Right atrium auricular region (tissue), 2 donors: ENCODE data around the gene GTF3C5. TPM values are rescaled to one million over a fixed set of nuclear protein-coding genes. Genes with fewer than 3 reads are reported as not detected.

ENCODE experiments used
- DNase-seq: peaks from one replicate; pipeline ENCODE4 v3.0.0-alpha.2; 2019; ENCODE audit warnings: low spot score
- H3K27ac ChIP-seq, 2 donors: fragments of 200-600 bp; sonication (generic); 1 replicate in 1 of 2; 2 replicates in 1 of 2; pipeline ENCODE4 v1.5.1; 2016 to 2019
- H3K27me3 ChIP-seq, 2 donors: fragments of 200-600 bp; sonication (generic); one replicate each; pipeline versions ENCODE4 v1.5.1 to v1.6.0; 2017 to 2019
- H3K36me3 ChIP-seq: fragments of 200-600 bp; sonication (generic); one replicate; pipeline ENCODE4 v1.5.1; 2016
- H3K4me1 ChIP-seq, 2 donors: fragments of 200-600 bp; sonication (generic); one replicate each; pipeline versions ENCODE4 v1.5.1 to v1.6.0; 2017 to 2019
- H3K4me3 ChIP-seq, 2 donors: fragments of 200-600 bp; sonication (generic); 1 replicate in 1 of 2; 2 replicates in 1 of 2; pipeline ENCODE4 v1.5.1; 2017 to 2019; ENCODE audit warnings: mild to moderate bottlenecking in 1 of 2, moderate library complexity in 1 of 2
- H3K9me3 ChIP-seq, 2 donors: fragments of 200-600 bp; sonication (generic); one replicate each; pipeline ENCODE4 v1.5.1; 2019
- CTCF ChIP-seq, 2 donors: fragments of 200-600 bp; sonication (generic); IDR thresholded peaks; one replicate each; pipeline ENCODE4 v1.5.1; 2019; ENCODE audit warnings: antibody characterized with exemption in 2 of 2
- total RNA-seq, 2 donors: library from RNA; depleted of rRNA; stranded (reverse); fragments of >200 nt; gene quantifications; one replicate each; pipeline ENCODE4 v1.1.0, GENCODE V29; 2016

The GTF3C5 gene
- total RNA-seq: 10 to 100 TPM; 30.5 to 31.1 TPM

GRCh38 chr9:133030317-133031129 is at the start of gene GTF3C5:
GTF3C5 (plus strand) TSS chr9:133030997; CDS start chr9:133031012, 15 bp downstream.
- H3K4me1 ChIP-seq: peaks cover 0 to 35% of the 10 kb centered on the region in 2 donors
- peak; percentile 97 for DNase-seq
- no peaks in the 10 kb centered on the region for H3K36me3 ChIP-seq
- H3K27me3 ChIP-seq: no peaks in the 10 kb centered on the region
- no peak for TF ChIP-seq CTCF (IDR thresholded peaks at IDR 0.05)
- no peaks in the 10 kb centered on the region for H3K9me3 ChIP-seq
- H3K4me3 ChIP-seq: peak within 1 kb of the TSS; percentile 79 to 83
- H3K27ac ChIP-seq: peak within 1 kb of the TSS; percentile 91 to 94

- H3K4me3 ChIP-seq: no peak overlapping the region
- no peak overlapping the region for H3K27ac ChIP-seq
- no peaks in the 10 kb centered on the region for H3K9me3 ChIP-seq
- no peak for DNase-seq
- no peaks in the 10 kb centered on the region for H3K36me3 ChIP-seq
- H3K27me3 ChIP-seq: peaks cover 0 to 11% of the 10 kb centered on the region in 2 donors
- TF ChIP-seq CTCF (IDR thresholded peaks at IDR 0.05): no peak
- peaks cover 0 to 14% of the 10 kb centered on the region in 2 donors for H3K4me1 ChIP-seq
Observed at GRCh38 chr9:132982458-132982857, 48.3 kb upstream of the GTF3C5 start.

GRCh38 chr9:132983491-132984201 is 47.2 kb upstream of the GTF3C5 start:
- no peak for DNase-seq
- TF ChIP-seq CTCF (IDR thresholded peaks at IDR 0.05): no peak
- H3K27me3 ChIP-seq: peaks cover 0 to 7% of the 10 kb centered on the region in 2 donors
- H3K36me3 ChIP-seq: no peaks in the 10 kb centered on the region
- H3K4me1 ChIP-seq: peaks cover 0 to 14% of the 10 kb centered on the region in 2 donors
- H3K27ac ChIP-seq: no peak overlapping the region
- no peak overlapping the region for H3K4me3 ChIP-seq
- no peaks in the 10 kb centered on the region for H3K9me3 ChIP-seq

- peaks cover 0 to 1% of the 10 kb centered on the region in 2 donors for H3K27me3 ChIP-seq
- no peak overlapping the region for H3K27ac ChIP-seq
- no peak overlapping the region for H3K4me3 ChIP-seq
- TF ChIP-seq CTCF (IDR thresholded peaks at IDR 0.05): no peak
- peaks cover 0 to 14% of the 10 kb centered on the region in 2 donors for H3K4me1 ChIP-seq
- H3K36me3 ChIP-seq: no peaks in the 10 kb centered on the region
- no peaks in the 10 kb centered on the region for H3K9me3 ChIP-seq
- DNase-seq: no peak
Observed at GRCh38 chr9:132984202-132985070, 46.4 kb upstream of the GTF3C5 start.

DNA sequence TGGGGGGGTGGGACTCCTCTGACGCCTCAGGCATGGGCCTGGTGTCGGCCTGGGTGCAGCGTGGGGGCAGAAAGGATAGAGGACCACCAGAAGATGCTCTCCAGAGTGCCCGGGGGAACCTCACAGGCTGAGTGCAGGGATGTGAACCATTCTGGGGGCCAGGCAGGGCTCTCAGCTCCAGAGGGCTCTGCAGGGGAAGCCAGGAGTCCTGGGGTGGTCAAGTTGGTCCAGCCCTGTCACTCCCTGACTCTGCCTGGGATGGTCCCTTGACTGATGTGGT is 45.8 kb upstream of the GTF3C5 start:
- Histone ChIP-seq H3K36me3 (no peaks in the 10 kb centered on the region), H3K4me1 (peaks cover 0 to 14% of the 10 kb centered on the region in 2 donors), H3K9me3 (no peaks in the 10 kb centered on the region), H3K4me3 (no peak overlapping the region), H3K27me3 (no peaks in the 10 kb centered on the region), H3K27ac (no peak overlapping the region)
- no peak for TF ChIP-seq CTCF (IDR thresholded peaks at IDR 0.05)
- no peak for DNase-seq
